ENCODE results near the gene PHYKPL. TPM values are rescaled to one million over a fixed set of nuclear protein-coding genes. Genes with fewer than 3 reads are reported as not detected.

The PHYKPL gene
- total RNA-seq, 1 experiment from 2014 or later, result 43.2 TPM

DNA sequence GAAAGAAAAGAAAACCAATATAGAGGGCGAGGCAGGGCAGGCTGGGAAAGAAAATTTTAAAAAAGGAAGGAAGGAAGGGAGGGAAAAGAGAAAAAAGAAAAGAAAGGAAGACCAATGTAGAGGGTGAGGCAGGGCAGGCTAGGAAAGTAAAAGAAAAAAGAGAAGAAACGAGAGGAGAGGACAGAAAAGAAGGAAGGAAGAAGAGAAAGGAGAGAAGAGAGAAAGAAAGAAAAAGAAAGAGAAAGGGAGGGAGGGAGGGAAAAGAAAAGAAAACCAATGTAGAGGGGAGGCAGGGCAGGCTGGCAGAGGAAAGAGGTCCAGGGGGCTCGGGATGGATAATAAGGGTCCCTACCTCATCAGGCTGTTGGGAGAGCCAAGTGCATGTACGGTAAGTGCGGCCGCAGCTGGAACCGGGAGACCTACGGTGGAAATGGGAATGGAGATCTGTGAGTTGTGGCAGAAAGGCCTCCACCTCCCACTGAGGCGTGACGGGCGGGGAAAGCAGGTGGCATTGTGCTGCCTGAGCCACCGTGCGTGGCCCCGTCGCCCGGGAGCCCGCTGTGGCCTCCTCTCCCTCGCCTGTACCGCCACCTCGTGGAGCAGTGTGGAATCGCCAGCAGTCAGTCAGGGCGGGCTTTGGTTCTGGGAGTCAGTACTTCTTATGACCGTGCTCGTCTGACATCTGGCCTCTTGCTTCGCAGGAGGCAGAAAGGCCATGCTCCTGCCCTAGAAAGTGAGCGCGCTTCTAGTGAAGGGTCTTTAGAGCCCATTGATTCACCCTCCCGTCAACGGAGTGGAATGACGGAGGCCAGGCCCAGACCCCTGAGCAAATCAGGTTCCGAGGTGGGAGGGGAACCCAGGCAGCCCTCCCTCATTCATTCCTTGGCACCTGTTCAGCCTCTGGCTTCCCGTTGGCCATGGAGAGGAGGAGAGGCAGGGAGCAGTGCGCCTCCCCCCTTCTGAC is 68.5 kb downstream of the PHYKPL start:
- POLR2A ChIA-PET, result interaction anchor here (0.6 kb wide), 1 partner anchor 605 kb away, joined by 17 read pairs; no protein-coding TSS in a partner anchor
- BruUV-seq (replicated peaks), result no TSS peak
- in situ Hi-C loops (cut with HindIII; ENCODE audit: low pct_unique_long_range_greater_than_20kb, low sequenced_read_pairs) (no loop called here), intact Hi-C loops (cut with micrococcal nuclease; ENCODE audit: unreplicated experiment) (loop anchor here (1.0 kb wide), 1 partner anchor 88 kb away; no protein-coding TSS in a partner anchor)
- Histone ChIP-seq H3K36me3 (ENCODE audit: control insufficient read depth, insufficient read depth, low read length) (no peaks in the 10 kb centered on the region), H3K4me1 (ENCODE audit: control insufficient read depth, insufficient read depth, low read length) (no peaks in the 10 kb centered on the region), H3K27me3 (ENCODE audit: control insufficient read depth, insufficient read depth, low read length) (no peaks in the 10 kb centered on the region), H3K4me3 (ENCODE audit: low read depth in 2 of 2, low read length in 2 of 2) (peak overlapping the region; percentile 15 to 46), H3K27ac (ENCODE audit: low read length) (no peak overlapping the region), H3K9me3 (ENCODE audit: control insufficient read depth, insufficient read depth, low read depth, low read length) (no peaks in the 10 kb centered on the region)
- CTCF ChIA-PET, result interaction anchor here (0.6 to 2.6 kb wide), 2 partner anchors 82 to 88 kb away, joined by 5 to 19 read pairs; no protein-coding TSS in a partner anchor
- TF ChIP-seq TCF7L2 (IDR thresholded peaks at IDR 0.05; ENCODE audit: low read depth, low read length) (no peak), POLR2AphosphoS5 (IDR thresholded peaks at IDR 0.05; ENCODE audit: low read depth, low read length) (no peak; the same call in 1 of the 2 replicates), SIN3A (IDR thresholded peaks at IDR 0.05; ENCODE audit: borderline replicate concordance, insufficient read depth, low read depth, low read length) (no peak)
- TF ChIP-seq, protein P1, sequence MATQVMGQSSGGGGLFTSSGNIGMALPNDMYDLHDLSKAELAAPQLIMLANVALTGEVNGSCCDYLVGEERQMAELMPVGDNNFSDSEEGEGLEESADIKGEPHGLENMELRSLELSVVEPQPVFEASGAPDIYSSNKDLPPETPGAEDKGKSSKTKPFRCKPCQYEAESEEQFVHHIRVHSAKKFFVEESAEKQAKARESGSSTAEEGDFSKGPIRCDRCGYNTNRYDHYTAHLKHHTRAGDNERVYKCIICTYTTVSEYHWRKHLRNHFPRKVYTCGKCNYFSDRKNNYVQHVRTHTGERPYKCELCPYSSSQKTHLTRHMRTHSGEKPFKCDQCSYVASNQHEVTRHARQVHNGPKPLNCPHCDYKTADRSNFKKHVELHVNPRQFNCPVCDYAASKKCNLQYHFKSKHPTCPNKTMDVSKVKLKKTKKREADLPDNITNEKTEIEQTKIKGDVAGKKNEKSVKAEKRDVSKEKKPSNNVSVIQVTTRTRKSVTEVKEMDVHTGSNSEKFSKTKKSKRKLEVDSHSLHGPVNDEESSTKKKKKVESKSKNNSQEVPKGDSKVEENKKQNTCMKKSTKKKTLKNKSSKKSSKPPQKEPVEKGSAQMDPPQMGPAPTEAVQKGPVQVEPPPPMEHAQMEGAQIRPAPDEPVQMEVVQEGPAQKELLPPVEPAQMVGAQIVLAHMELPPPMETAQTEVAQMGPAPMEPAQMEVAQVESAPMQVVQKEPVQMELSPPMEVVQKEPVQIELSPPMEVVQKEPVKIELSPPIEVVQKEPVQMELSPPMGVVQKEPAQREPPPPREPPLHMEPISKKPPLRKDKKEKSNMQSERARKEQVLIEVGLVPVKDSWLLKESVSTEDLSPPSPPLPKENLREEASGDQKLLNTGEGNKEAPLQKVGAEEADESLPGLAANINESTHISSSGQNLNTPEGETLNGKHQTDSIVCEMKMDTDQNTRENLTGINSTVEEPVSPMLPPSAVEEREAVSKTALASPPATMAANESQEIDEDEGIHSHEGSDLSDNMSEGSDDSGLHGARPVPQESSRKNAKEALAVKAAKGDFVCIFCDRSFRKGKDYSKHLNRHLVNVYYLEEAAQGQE (IDR thresholded peaks at IDR 0.05; ENCODE audit: insufficient read depth in 1 of 2, low read depth in 2 of 2, low read length in 1 of 2), result 0 out of 4 replicates have a peak, but pooled peaks of 1 of the 2 experiments have one; percentile 36
- TF ChIP-seq, protein P2, sequence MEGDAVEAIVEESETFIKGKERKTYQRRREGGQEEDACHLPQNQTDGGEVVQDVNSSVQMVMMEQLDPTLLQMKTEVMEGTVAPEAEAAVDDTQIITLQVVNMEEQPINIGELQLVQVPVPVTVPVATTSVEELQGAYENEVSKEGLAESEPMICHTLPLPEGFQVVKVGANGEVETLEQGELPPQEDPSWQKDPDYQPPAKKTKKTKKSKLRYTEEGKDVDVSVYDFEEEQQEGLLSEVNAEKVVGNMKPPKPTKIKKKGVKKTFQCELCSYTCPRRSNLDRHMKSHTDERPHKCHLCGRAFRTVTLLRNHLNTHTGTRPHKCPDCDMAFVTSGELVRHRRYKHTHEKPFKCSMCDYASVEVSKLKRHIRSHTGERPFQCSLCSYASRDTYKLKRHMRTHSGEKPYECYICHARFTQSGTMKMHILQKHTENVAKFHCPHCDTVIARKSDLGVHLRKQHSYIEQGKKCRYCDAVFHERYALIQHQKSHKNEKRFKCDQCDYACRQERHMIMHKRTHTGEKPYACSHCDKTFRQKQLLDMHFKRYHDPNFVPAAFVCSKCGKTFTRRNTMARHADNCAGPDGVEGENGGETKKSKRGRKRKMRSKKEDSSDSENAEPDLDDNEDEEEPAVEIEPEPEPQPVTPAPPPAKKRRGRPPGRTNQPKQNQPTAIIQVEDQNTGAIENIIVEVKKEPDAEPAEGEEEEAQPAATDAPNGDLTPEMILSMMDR (IDR thresholded peaks at IDR 0.05), result peak; percentile 98
- DNase-seq (ENCODE audit: low read depth, low spot score) (peak; percentile 69), ATAC-seq (peak; percentile 99)

- in situ Hi-C loops (cut with HindIII; ENCODE audit: low pct_unique_long_range_greater_than_20kb, low sequenced_read_pairs), result no loop called here
- DNase-seq (ENCODE audit: low read depth, low spot score) (no peak), ATAC-seq (no peak)
- Histone ChIP-seq H3K4me1 (ENCODE audit: control insufficient read depth, insufficient read depth, low read length) (no peaks in the 10 kb centered on the region), H3K4me3 (ENCODE audit: low read depth in 2 of 2, low read length in 2 of 2) (no peak overlapping the region), H3K9me3 (ENCODE audit: control insufficient read depth, insufficient read depth, low read depth, low read length) (no peaks in the 10 kb centered on the region), H3K36me3 (ENCODE audit: control insufficient read depth, insufficient read depth, low read length) (no peaks in the 10 kb centered on the region), H3K27me3 (ENCODE audit: control insufficient read depth, insufficient read depth, low read length) (no peaks in the 10 kb centered on the region), H3K27ac (ENCODE audit: low read length) (no peak overlapping the region)
- intact Hi-C loops (cut with micrococcal nuclease; ENCODE audit: unreplicated experiment), result no loop called here
- POLR2A ChIA-PET, result no interaction called here
- TF ChIP-seq, protein P2 (IDR thresholded peaks at IDR 0.05), result no peak
- TF ChIP-seq, protein P1 (IDR thresholded peaks at IDR 0.05; ENCODE audit: insufficient read depth in 1 of 2, low read depth in 2 of 2, low read length in 1 of 2), result no peak
- TF ChIP-seq TCF7L2 (IDR thresholded peaks at IDR 0.05; ENCODE audit: low read depth, low read length) (no peak), SIN3A (IDR thresholded peaks at IDR 0.05; ENCODE audit: borderline replicate concordance, insufficient read depth, low read depth, low read length) (no peak), POLR2AphosphoS5 (IDR thresholded peaks at IDR 0.05; ENCODE audit: low read depth, low read length) (no peak)
- CTCF ChIA-PET, result interaction anchor here (0.7 to 2.6 kb wide), 2 partner anchors 18 to 87 kb away, joined by 3 to 19 read pairs; no protein-coding TSS in a partner anchor
- BruUV-seq (replicated peaks), result no TSS peak
These were observed 70.1 kb downstream of the PHYKPL start for GRCh38 chr5:178162481-178162880.
